Adrenal gland (tissue), 5 donors: ENCODE measurements around the gene COPG2.

Source experiments
- CTCF ChIP-seq, 6 experiments: fragments of 450-650 bp in 4 of 6; fragments of 200-600 bp in 2 of 6; sonication (generic) in 1 of 6; IDR thresholded peaks; 1 replicate in 5 of 6; 2 replicates in 1 of 6; pipeline versions ENCODE4 v1.5.1 to v1.8.0; 2016 to 2021; ENCODE audit warnings: antibody characterized with exemption in 6 of 6, mild to moderate bottlenecking in 2 of 6, moderate library complexity in 1 of 6
- POLR2A ChIP-seq, 2 donors: fragments of 450-650 bp; IDR thresholded peaks; one replicate each; pipeline ENCODE4 v1.6.1; 2017; ENCODE audit warnings: antibody characterized with exemption in 2 of 2, mild to moderate bottlenecking in 2 of 2, moderate library complexity in 1 of 2
- donor health status: DM: no; HTN: no; CAD: no.

GRCh38 chr7:130611218-130611617 lies 57.3 kb downstream of the COPG2 start:
- TF ChIP-seq CTCF (IDR thresholded peaks at IDR 0.05) = no peak
- TF ChIP-seq POLR2A (IDR thresholded peaks at IDR 0.05) = no peak
